Measurements from ENCODE around the gene PTHLH.

DNA sequence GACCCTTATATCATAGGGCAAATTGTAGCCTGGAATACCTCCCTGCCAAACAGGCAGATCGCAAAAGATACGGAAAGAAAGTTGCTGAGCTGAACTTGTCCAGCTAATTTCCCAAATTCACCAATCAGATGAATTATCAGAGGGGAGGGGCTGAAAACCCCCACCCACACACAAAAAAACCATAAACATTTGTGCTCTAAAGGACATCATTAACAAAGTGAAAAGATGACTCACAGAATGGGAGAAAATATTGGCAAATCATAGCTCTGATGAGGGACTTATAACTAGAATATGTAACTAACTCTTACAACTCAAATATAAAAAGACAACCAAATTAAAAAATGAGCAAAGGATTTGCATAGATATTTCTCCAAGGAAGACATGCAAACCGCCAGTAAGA lies 36.3 kb downstream of the PTHLH start:
- TF ChIP-seq, protein P1, sequence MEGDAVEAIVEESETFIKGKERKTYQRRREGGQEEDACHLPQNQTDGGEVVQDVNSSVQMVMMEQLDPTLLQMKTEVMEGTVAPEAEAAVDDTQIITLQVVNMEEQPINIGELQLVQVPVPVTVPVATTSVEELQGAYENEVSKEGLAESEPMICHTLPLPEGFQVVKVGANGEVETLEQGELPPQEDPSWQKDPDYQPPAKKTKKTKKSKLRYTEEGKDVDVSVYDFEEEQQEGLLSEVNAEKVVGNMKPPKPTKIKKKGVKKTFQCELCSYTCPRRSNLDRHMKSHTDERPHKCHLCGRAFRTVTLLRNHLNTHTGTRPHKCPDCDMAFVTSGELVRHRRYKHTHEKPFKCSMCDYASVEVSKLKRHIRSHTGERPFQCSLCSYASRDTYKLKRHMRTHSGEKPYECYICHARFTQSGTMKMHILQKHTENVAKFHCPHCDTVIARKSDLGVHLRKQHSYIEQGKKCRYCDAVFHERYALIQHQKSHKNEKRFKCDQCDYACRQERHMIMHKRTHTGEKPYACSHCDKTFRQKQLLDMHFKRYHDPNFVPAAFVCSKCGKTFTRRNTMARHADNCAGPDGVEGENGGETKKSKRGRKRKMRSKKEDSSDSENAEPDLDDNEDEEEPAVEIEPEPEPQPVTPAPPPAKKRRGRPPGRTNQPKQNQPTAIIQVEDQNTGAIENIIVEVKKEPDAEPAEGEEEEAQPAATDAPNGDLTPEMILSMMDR (IDR thresholded peaks at IDR 0.05; ENCODE audit: insufficient read depth, low read depth, low read length) = no peak
- TF ChIP-seq EZH2 (IDR thresholded peaks at IDR 0.05; ENCODE audit: insufficient read depth, low read length) = no peak
